ENCODE measurements around the gene POLRMT. TPM values are rescaled to one million over a fixed set of nuclear protein-coding genes. Genes with fewer than 3 reads are reported as not detected.

Gene POLRMT
- total RNA-seq, 1 donor from 2014 or later, result 63.4 TPM

GRCh38 chr19:583198-583967, 50.0 kb downstream of the POLRMT start:
- intact Hi-C loops (cut with micrococcal nuclease), result no loop called here

GRCh38 chr19:582497-583197, 50.7 kb downstream of the POLRMT start:
- intact Hi-C loops (cut with micrococcal nuclease), result no loop called here

DNA sequence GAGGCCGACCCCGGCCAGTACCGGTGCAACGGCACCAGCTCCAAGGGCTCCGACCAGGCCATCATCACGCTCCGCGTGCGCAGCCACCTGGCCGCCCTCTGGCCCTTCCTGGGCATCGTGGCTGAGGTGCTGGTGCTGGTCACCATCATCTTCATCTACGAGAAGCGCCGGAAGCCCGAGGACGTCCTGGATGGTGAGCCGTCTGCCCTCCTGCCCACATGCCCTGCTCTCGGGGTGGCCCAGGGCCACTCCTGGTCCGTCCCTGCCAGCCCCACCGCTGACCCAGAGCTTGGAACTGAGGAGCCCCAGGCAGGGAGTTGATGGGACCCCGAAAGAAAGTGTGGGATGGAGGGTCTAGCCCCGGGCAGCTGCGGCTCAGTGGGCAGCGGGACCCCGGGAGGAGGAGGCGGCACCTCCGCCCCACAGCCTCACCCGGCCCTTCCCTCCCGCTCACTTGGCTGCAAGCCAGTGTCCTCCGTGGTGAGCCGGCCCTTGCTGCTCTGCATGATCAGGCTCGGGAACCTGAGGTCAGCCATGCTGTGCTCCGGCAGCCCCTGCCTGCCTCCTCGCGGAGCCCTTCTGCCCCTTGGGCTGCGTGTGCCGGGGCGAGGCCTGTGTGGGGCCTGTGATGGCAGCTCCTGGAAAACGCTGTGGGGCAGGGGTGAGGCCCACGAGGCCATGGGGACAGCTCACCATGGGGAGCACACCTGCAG, 51.8 kb downstream of the POLRMT start:
- intact Hi-C loops (cut with micrococcal nuclease), result no loop called here

DNA sequence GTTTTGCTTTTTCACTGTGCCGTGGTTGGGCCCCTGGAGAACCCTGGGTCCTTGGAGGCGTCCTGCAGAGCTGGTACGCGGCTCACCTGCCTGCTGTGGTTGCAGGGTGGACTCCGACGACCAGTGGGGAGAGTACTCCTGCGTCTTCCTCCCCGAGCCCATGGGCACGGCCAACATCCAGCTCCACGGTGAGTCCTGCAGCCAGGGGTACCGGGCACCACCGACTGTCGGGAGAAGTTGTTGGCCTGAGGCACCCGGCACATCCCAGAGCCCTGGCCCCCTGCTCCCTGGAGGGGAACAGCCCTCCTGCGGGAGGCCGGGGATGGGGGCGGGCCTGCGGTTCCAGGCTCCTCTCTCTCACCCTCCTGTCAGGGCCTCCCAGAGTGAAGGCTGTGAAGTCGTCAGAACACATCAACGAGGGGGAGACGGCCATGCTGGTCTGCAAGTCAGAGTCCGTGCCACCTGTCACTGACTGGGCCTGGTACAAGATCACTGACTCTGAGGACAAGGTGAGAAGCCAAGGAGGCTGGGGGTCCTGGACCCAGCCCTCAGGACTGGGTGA, 53.0 kb downstream of the POLRMT start:
- intact Hi-C loops (cut with micrococcal nuclease), result no loop called here

- intact Hi-C loops (cut with micrococcal nuclease), result no loop called here
Observed at GRCh38 chr19:579842-580155, 53.5 kb downstream of the POLRMT start.

DNA sequence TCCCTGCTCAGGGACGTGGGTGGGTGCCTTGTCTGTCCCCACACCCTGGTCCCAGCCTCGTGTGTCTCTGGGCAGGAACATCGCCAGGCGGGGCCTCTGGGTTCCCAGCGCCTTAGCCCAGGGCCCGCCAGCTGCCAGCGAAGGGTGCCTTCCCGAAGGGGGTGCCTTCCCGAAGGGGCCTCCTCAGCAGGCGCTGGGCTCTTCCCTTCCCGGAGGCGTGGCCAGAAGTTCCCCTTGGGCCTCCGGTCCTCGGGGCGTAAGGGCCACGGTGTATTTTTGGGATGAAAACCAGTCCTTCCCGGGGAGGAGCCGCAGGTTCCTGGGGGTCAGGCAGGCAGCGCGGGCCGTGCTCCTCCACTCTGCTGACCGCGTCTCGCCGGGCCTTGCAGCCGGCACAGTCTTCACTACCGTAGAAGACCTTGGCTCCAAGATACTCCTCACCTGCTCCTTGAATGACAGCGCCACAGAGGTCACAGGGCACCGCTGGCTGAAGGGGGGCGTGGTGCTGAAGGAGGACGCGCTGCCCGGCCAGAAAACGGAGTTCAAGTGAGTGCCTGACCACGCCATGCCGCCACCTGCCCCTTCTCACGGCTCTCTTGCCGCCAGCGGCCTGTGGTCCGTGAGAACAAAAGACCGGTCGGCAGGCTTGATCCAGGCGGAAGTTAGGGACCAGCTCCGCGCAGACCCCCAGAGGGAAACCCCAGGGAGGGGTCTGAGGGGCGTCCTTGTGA, 54.1 kb downstream of the POLRMT start:
- intact Hi-C loops (cut with micrococcal nuclease), result no loop called here

DNA sequence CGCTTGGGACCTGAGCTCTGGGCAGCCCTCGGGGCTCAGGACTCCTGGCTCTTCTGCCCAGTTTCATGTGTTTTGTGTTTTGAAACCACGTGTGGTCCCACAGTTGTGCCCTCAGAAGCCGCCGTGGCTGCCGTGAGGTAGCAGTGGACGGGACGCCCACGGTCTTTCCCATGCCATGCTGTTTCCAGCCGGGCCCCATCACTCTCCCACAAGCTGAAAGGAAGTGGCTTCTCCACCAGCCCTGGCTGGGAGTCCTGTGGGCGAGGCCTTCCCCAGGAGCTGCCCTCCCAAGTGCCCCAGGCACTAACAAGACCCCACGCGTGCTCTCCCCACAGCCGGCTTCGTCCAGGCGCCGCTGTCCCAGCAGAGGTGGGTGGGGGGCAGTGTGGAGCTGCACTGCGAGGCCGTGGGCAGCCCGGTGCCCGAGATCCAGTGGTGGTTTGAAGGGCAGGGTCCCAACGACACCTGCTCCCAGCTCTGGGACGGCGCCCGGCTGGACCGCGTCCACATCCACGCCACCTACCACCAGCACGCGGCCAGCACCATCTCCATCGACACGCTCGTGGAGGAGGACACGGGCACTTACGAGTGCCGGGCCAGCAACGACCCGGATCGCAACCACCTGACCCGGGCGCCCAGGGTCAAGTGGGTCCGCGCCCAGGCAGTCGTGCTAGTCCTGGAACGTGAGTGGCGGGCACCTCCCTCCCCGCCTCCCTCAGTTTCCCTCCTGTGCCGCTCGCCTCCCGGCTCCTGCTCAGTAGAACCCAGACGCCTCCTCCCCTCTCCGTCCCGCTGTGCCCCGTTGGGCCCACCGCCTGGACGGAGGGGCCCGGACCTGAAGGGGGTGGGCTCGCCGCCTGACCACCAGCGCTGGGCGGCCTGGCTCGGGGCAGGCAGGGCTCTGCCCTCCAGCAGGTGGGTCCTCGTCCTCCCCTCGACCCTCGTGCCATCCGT, 55.6 kb downstream of the POLRMT start:
- intact Hi-C loops (cut with micrococcal nuclease), result no loop called here

DNA sequence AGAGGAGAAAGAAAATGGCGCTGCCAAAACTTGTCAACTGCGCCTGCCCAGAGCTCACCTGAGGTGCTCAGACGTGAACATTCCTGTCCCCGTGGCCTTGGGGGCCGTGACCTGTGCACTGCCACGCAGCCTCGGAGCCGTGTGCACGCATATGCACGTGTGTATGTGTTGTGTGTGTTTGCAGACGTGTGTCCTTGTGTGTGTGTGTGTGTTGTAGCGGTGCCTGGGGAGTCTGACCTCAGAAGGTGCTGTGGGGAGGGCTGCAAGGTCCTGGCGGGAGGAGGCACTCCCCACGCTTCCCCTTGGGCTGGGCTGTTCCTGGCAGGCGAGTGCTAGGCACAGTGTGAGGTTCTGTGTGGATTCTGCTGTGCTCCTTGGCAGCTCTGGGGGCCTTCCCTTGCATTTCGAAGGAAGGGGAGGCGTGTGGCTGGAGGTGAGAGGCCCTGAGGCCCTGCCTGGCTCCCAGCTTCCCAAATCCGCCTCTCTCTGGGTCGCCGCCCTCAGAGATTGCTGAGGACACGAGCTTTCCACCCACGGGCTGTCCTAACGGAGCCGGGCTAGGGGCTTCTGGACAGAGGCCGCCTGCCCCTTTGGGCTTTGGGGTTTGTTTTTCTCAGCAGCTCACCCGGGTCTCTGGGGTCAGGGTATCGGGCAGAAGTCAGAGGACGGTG, 56.4 kb downstream of the POLRMT start:
- intact Hi-C loops (cut with micrococcal nuclease), result no loop called here

GRCh38 chr19:575527-576506, 57.5 kb downstream of the POLRMT start:
- intact Hi-C loops (cut with micrococcal nuclease), result no loop called here

DNA sequence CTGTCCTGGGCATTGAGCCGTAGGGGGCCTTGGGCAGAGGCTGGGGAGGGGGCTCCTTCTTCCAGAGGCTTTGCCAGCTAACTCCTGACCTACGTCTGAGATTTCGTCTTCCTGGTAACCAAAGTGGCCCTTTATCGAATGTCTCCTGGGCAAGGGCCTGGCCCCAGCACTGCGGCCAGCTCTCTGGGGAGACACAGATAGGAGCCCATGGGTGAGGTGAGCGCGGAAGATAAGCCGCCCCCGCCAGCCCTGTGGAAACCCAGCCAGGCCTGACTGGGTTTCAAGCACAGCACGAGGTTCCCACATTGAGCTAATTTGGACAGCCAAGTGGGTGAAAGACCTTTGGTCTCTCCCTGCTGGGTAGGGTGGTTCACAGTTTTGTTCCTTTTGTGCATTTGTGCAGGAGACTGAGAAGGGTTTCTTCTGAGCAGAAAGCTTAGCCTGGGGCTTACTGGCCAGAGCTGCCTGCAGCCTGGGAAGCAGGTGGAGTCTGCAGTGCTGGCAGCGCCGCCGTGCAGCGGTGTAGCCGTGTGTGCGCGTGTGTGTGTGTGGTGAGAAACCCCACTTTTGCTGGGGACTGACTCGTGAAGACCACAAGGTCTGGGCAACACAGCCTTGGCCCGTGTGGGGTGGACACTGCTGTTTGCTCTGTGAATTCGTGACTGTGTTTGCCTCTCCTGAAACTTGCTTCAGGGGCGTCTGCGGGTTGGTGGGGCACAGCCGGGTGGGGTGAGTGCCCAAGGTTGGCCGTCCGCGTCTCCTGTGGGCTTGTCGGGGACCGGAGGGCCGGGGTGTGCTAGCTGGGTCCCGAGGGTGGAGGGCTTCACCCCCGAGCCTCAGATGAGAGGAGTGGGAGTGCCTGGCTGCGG, 58.4 kb downstream of the POLRMT start:
- intact Hi-C loops (cut with micrococcal nuclease), result no loop called here

- intact Hi-C loops (cut with micrococcal nuclease), result loop anchor here (2.0 kb wide), 1 partner anchor 37 kb away; no protein-coding TSS in a partner anchor
Observed at GRCh38 chr19:573519-573825, 59.9 kb downstream of the POLRMT start.

DNA sequence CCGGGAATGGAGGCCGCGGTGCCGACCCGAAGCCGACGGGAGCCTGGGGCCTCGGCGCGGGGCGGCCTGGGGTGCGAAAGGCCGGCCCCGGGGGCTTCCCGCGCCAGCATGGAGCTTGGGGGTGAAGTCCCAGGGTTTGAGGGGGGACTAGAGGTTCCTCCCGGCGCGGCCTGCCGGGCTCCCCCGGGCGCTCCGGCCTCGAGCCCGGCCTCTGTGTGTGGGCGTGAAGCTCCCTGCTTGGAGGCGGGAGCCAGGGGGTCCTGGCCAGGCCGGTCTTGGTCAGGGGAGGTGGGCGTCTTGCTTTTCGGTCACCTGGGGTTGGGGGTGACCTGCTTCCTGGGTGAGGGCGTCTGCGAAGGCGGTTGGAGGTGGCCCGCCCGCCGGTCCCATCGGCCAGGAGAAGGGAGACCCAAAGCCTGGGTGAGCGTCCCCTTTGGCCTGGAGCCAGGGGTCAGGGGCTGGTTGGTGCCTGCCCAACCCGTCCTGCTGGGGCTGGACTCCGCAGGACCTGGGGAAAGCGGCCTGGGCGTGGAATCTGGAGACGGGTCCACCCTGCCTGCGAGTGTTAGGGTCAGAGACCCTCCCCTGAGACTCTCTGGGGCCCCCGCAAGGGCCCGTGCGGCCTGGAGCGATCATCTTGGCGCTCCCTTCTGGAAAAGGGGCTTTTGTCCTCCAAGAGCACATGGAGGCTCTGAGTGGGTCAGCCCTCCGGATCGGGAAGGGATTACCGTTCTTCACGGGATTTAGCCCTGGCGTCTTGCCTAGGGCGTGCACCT, 60.4 kb downstream of the POLRMT start:
- intact Hi-C loops (cut with micrococcal nuclease), result loop anchor here (1.0 to 2.0 kb wide), 11 partner anchors 38 to 834 kb away; partner anchors contain the start of genes CDC34, DAZAP1, FGF22 and POLRMT

- intact Hi-C loops (cut with micrococcal nuclease), result loop anchor here (1.0 to 2.0 kb wide), 11 partner anchors 39 to 835 kb away; partner anchors contain the start of genes CDC34, DAZAP1, FGF22 and POLRMT
Observed at GRCh38 chr19:572140-572742, 61.1 kb downstream of the POLRMT start, which contains the start of gene BSG. Gene BSG, plus strand, starts transcription at chr19:572596. Its CDS starts 39 bp downstream, at chr19:572635.

DNA sequence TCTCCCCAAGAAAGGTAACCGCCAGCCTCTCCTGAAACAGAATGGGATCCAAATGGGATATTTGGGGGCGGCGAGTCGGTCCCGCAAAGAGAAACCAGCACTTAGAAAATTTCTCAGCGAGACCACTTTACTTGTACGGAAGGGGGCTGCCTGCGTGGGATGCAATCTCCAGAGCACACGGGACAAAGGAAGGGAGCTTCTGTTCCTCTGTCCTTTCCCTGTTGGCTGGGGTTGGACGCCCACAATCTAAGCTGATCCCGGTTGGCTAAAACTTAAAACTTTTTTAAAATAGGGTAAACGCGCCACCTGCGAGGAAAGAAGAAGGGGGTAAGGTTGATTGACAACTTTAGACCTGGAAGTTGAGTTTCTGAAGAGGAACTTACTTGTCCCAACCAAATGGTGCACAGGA, 61.8 kb downstream of the POLRMT start:
- intact Hi-C loops (cut with micrococcal nuclease), result no loop called here

- intact Hi-C loops (cut with micrococcal nuclease), result no loop called here
Observed at GRCh38 chr19:570937-571565, 62.3 kb downstream of the POLRMT start.

All from T-helper 1 cell treated with Interleukin-12 subunit alpha and Interleukin-12 subunit beta and Interleukin-4 antibody, amounts not matched to agents 30 ng/mL and 1 ng/mL, for 36 hours (primary cell).